Glutamatergic neuron (in vitro differentiated cells): ENCODE data around the gene ZNF780A. TPM values are rescaled to one million over a fixed set of nuclear protein-coding genes. Genes with fewer than 3 reads are reported as not detected.

ENCODE experiments used
- DNase-seq: peaks from one replicate; pipeline ENCODE4 v3.0.0; 2022
- H3K27ac Mint-ChIP-seq: one replicate; pipeline ENCODE4 v1.8.0; 2020; ENCODE audit warnings: mild to moderate bottlenecking, mixed read lengths, inconsistent platforms; ENCODE audit not compliant: unreplicated experiment
- H3K27me3 Mint-ChIP-seq: one replicate; pipeline ENCODE4 v1.8.0; 2020; ENCODE audit warnings: mild to moderate bottlenecking, moderate library complexity, mixed read lengths, inconsistent platforms; ENCODE audit not compliant: unreplicated experiment
- H3K36me3 Mint-ChIP-seq: one replicate; pipeline ENCODE4 v1.8.0; 2020; ENCODE audit warnings: mild to moderate bottlenecking, mixed read lengths, inconsistent platforms; ENCODE audit not compliant: unreplicated experiment
- H3K4me1 Mint-ChIP-seq: one replicate; pipeline ENCODE4 v1.8.0; 2020; ENCODE audit warnings: mild to moderate bottlenecking, low read depth, mixed read lengths, inconsistent platforms; ENCODE audit not compliant: unreplicated experiment
- H3K4me3 Mint-ChIP-seq: one replicate; pipeline ENCODE4 v1.8.0; 2020; ENCODE audit warnings: mild to moderate bottlenecking, mixed read lengths, inconsistent platforms; ENCODE audit not compliant: unreplicated experiment
- H3K9me3 Mint-ChIP-seq: one replicate; pipeline ENCODE4 v1.8.0; 2020; ENCODE audit warnings: mild to moderate bottlenecking, moderate library complexity, mixed read lengths, inconsistent platforms; ENCODE audit not compliant: unreplicated experiment
- total RNA-seq: library from RNA; stranded (reverse); fragmentation: NEBNext Ultra II Directional; extraction: Animal tissue kit (Norgen Biotek cat#: 25700); gene quantifications from one replicate; pipeline ENCODE4 v1.2.1, GENCODE V29; 2021; ENCODE audit not compliant: unreplicated experiment
- TF ChIP-seq, protein P1 (sequence below): fragments of 200-600 bp; sonication (generic); IDR thresholded peaks from one replicate; pipeline ENCODE4 v1.5.0; 2021; ENCODE audit not compliant: partially characterized antibody, unreplicated experiment

The ZNF780A gene
- total RNA-seq, 1 donor from 2014 or later, result 20.0 TPM

DNA sequence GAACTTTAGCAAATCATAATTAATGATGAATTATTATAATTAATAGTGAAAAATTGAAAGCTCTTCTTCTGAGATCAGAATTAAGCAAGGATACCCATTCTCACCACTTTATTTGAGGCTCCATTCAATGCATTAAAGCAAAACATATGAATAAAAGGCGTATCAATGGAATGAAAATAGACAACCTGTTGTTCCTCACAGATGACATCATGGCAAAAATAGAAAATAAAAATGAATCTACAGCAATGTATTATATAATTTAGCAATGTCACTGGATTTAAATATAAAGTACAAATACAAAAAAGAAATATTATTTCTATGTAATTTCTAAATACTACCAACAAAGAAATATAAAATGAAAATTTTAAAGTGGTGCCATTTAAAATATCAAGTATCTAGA is 11.1 kb upstream of the ZNF780A start:
- H3K27ac Mint-ChIP-seq, result no peak overlapping the region
- H3K9me3 Mint-ChIP-seq, result peaks cover 2% of the 10 kb centered on the region
- TF ChIP-seq, protein P1, sequence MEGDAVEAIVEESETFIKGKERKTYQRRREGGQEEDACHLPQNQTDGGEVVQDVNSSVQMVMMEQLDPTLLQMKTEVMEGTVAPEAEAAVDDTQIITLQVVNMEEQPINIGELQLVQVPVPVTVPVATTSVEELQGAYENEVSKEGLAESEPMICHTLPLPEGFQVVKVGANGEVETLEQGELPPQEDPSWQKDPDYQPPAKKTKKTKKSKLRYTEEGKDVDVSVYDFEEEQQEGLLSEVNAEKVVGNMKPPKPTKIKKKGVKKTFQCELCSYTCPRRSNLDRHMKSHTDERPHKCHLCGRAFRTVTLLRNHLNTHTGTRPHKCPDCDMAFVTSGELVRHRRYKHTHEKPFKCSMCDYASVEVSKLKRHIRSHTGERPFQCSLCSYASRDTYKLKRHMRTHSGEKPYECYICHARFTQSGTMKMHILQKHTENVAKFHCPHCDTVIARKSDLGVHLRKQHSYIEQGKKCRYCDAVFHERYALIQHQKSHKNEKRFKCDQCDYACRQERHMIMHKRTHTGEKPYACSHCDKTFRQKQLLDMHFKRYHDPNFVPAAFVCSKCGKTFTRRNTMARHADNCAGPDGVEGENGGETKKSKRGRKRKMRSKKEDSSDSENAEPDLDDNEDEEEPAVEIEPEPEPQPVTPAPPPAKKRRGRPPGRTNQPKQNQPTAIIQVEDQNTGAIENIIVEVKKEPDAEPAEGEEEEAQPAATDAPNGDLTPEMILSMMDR, result no peak
- H3K4me3 Mint-ChIP-seq, result no peak overlapping the region
- no peak for DNase-seq
- no peaks in the 10 kb centered on the region for H3K4me1 Mint-ChIP-seq
- no peaks in the 10 kb centered on the region for H3K36me3 Mint-ChIP-seq
- no peaks in the 10 kb centered on the region for H3K27me3 Mint-ChIP-seq

GRCh38 chr19:40093416-40093815 is 2.7 kb upstream of the ZNF780A start:
- H3K9me3 Mint-ChIP-seq, result peaks cover 4% of the 10 kb centered on the region
- H3K27ac Mint-ChIP-seq, result no peak overlapping the region
- no peaks in the 10 kb centered on the region for H3K27me3 Mint-ChIP-seq
- no peak overlapping the region for H3K4me3 Mint-ChIP-seq
- H3K4me1 Mint-ChIP-seq, result peaks cover 4% of the 10 kb centered on the region
- DNase-seq, result no peak
- TF ChIP-seq, protein P1, result no peak
- peaks cover 5% of the 10 kb centered on the region for H3K36me3 Mint-ChIP-seq

DNA sequence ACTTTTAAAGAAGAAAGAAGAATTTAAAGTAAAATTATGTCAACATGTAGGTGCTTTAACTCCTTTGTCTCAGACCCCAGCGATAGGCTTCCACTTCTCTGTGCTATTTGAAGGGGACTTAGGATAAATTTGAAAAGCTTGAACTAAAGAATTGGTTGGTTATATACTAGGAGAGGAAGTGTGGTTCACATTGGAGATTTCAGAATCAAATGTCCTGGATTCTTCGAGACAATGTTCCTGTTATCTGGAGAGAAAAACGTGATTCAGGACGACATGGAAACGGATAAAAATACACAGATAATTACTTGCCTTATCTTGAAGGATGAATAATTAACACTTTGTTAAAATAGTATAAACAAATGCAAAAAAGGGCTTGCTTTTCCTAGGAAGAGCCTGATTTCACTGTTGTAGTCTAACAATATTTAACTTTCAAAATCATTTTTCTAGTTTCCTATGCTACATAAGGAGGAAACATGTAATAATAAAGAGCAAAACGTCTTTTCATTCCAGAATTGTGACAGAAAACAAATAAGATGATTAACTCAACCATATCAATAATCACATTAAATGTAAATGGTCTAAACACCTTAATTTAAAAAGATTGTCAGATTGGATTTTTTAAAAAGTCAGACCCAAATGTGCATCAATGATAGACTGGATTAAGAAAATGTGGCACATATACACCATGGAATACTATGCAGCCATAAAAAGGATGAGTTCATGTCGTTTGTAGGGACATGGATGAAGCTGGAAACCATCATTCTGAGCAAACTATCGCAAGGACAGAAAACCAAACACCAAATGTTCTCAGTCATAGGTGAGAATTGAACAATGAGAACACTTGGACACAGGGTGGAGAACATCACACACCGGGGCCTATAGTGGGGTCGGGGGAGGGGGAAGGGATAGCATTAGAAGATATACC is 724 bp upstream of the ZNF780A start:
- Mint-ChIP-seq H3K4me3 (peak overlapping the region; percentile 100), H3K9me3 (peaks cover 2% of the 10 kb centered on the region)

DNA sequence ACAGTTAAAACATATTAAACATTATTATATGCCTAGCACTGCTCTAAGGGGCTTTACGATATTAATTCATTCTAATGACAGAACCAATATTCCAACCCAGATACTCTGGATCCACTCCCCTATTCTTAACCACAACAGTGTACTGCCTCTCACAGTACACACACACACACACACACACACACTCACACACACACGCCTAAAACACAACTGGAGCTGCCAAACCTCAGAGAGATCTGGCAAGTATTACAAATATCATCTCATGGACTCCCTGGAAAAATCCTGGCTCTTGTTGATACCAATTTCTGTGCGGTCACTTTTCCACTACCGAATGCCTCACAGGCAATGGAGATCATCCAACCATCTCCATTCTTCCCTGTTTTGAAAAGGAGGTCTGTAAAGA is 1.3 kb downstream of the ZNF780A start:
- H3K27ac Mint-ChIP-seq, result no peak overlapping the region
- H3K4me3 Mint-ChIP-seq, result peak overlapping the region; percentile 100
- no peaks in the 10 kb centered on the region for H3K9me3 Mint-ChIP-seq
- no peak for DNase-seq
- TF ChIP-seq, protein P1, result no peak
- no peaks in the 10 kb centered on the region for H3K36me3 Mint-ChIP-seq
- H3K4me1 Mint-ChIP-seq, result peaks cover 4% of the 10 kb centered on the region
- H3K27me3 Mint-ChIP-seq, result no peaks in the 10 kb centered on the region

More for the DNA sequence above, 724 bp upstream of the ZNF780A start:
- TF ChIP-seq, protein P1, result no peak
- Mint-ChIP-seq H3K27me3 (no peaks in the 10 kb centered on the region), H3K36me3 (peaks cover 5% of the 10 kb centered on the region), H3K4me1 (peaks cover 4% of the 10 kb centered on the region), H3K27ac (peak overlapping the region; percentile 98)
- DNase-seq, result no peak
